Activated T-cell treated with anti-CD3 and anti-CD28 coated beads for 48 hours (primary cell): ENCODE results near the gene HSD3B1.
"Not testable (repeated sequence)": the region's sequence is repeated elsewhere in the genome, so short reads cannot be mapped to it uniquely, and the experiment has no call there.

Experiments
- DNase-seq: peaks from one replicate; pipeline ENCODE4 v3.0.0-alpha.2; 2020; ENCODE audit warnings: low read depth

The HSD3B1 gene

GRCh38 chr1:119490925-119491324 lies 16.1 kb upstream of the HSD3B1 start:
- DNase-seq: no peak

GRCh38 chr1:119492763-119493162 lies 14.2 kb upstream of the HSD3B1 start:
- DNase-seq: no peak

- DNase-seq: no peak
Observed at GRCh38 chr1:119504831-119505230, 2.2 kb upstream of the HSD3B1 start.

GRCh38 chr1:119510046-119510445 lies 3.0 kb downstream of the HSD3B1 start:
- no peak for DNase-seq

GRCh38 chr1:119515221-119515620 lies 8.2 kb downstream of the HSD3B1 start:
- no peak for DNase-seq

- no peak for DNase-seq
Observed at GRCh38 chr1:119516247-119516646, 9.2 kb downstream of the HSD3B1 start.

GRCh38 chr1:119516680-119517079 lies 9.7 kb downstream of the HSD3B1 start:
- DNase-seq: no peak

GRCh38 chr1:119517667-119518066 lies 10.7 kb downstream of the HSD3B1 start:
- not testable (repeated sequence) for DNase-seq

- DNase-seq: no peak
Observed at GRCh38 chr1:119531606-119532323, 24.8 kb downstream of the HSD3B1 start.

- no peak for DNase-seq
Observed at GRCh38 chr1:119532324-119532910, 25.4 kb downstream of the HSD3B1 start.

- no peak for DNase-seq
Observed at GRCh38 chr1:119535381-119535780, 28.4 kb downstream of the HSD3B1 start.

GRCh38 chr1:119537966-119538365 lies 31.0 kb downstream of the HSD3B1 start:
- DNase-seq: no peak

GRCh38 chr1:119539636-119540035 lies 32.6 kb downstream of the HSD3B1 start:
- no peak for DNase-seq

- no peak for DNase-seq
Observed at GRCh38 chr1:119541389-119541788, 34.4 kb downstream of the HSD3B1 start.

- DNase-seq: no peak
Observed at GRCh38 chr1:119542492-119542946, 35.5 kb downstream of the HSD3B1 start.

GRCh38 chr1:119544165-119544762 lies 37.3 kb downstream of the HSD3B1 start:
- DNase-seq: no peak

GRCh38 chr1:119546641-119547040 lies 39.6 kb downstream of the HSD3B1 start:
- DNase-seq: no peak

- no peak for DNase-seq
Observed at GRCh38 chr1:119547306-119547705, 40.3 kb downstream of the HSD3B1 start.

- no peak for DNase-seq
Observed at GRCh38 chr1:119547805-119548204, 40.8 kb downstream of the HSD3B1 start.

- peak; percentile 2 for DNase-seq
Observed at GRCh38 chr1:119549719-119550132, 42.7 kb downstream of the HSD3B1 start.

GRCh38 chr1:119550381-119550780 lies 43.4 kb downstream of the HSD3B1 start:
- DNase-seq: no peak

GRCh38 chr1:119551218-119551617 lies 44.2 kb downstream of the HSD3B1 start:
- DNase-seq: no peak

GRCh38 chr1:119552656-119553055 lies 45.6 kb downstream of the HSD3B1 start:
- not testable (repeated sequence) for DNase-seq
